ENCODE measurements around the gene TC2N.
"Not testable (repeated sequence)": the region's sequence is repeated elsewhere in the genome, so short reads cannot be mapped to it uniquely, and the experiment has no call there.

DNA sequence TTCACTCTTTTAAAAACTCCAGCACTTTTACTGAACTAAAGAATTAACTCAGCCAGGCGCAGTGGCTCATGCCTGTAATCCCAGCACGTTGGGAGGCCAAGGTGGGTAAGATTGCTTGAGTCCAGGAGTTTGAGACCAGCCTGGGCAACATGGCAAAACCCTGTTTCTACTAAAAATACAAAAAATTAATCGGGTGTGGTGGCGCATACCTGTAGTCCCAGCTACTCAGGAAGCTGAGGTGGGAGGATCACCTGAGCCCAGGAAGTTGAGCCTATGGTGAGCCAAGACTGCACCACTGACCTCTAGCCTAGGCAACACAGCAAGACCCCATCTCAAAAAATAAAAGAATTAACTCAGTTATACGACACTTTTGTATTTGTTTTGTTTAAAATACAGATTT is 30.4 kb upstream of the TC2N start:
- TF ChIP-seq, protein P1, sequence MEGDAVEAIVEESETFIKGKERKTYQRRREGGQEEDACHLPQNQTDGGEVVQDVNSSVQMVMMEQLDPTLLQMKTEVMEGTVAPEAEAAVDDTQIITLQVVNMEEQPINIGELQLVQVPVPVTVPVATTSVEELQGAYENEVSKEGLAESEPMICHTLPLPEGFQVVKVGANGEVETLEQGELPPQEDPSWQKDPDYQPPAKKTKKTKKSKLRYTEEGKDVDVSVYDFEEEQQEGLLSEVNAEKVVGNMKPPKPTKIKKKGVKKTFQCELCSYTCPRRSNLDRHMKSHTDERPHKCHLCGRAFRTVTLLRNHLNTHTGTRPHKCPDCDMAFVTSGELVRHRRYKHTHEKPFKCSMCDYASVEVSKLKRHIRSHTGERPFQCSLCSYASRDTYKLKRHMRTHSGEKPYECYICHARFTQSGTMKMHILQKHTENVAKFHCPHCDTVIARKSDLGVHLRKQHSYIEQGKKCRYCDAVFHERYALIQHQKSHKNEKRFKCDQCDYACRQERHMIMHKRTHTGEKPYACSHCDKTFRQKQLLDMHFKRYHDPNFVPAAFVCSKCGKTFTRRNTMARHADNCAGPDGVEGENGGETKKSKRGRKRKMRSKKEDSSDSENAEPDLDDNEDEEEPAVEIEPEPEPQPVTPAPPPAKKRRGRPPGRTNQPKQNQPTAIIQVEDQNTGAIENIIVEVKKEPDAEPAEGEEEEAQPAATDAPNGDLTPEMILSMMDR (IDR thresholded peaks at IDR 0.05): not testable (repeated sequence)
- not testable (repeated sequence) for TF ChIP-seq POLR2AphosphoS5 (IDR thresholded peaks at IDR 0.05)
